Kidney glomerular epithelial cell (primary cell): ENCODE measurements around the gene KCNC2.
"Not testable (repeated sequence)": the region's sequence is repeated elsewhere in the genome, so short reads cannot be mapped to it uniquely, and the experiment has no call there.

ENCODE experiments used
- DNase-seq: peaks from one replicate; lab custom pipeline; 2025; lab: John Stamatoyannopoulos, UW

KCNC2 gene

GRCh38 chr12:75209812-75210138 lies at the start of gene KCNC2:
Gene KCNC2 (minus strand): TSS chr12:75209839.
- DNase-seq: no peak

- DNase-seq: no peak
Measured at GRCh38 chr12:75259143-75259542, 49.5 kb upstream of the KCNC2 start.

GRCh38 chr12:75257510-75257909 lies 47.9 kb upstream of the KCNC2 start:
- no peak for DNase-seq

- no peak for DNase-seq
Measured at GRCh38 chr12:75245108-75245507, 35.5 kb upstream of the KCNC2 start.

- DNase-seq: no peak
Measured at GRCh38 chr12:75239987-75240386, 30.3 kb upstream of the KCNC2 start.

- DNase-seq: no peak
Measured at GRCh38 chr12:75236206-75236605, 26.6 kb upstream of the KCNC2 start.

GRCh38 chr12:75227132-75227531 lies 17.5 kb upstream of the KCNC2 start:
- no peak for DNase-seq

- no peak for DNase-seq
Measured at GRCh38 chr12:75212072-75212471, 2.4 kb upstream of the KCNC2 start.

- DNase-seq: peak; percentile 8
Measured at GRCh38 chr12:75208856-75209811, 505 bp downstream of the KCNC2 start.

GRCh38 chr12:75207338-75208083 lies 2.1 kb downstream of the KCNC2 start:
- no peak for DNase-seq

GRCh38 chr12:75205558-75205957 lies 4.1 kb downstream of the KCNC2 start:
- DNase-seq: no peak

GRCh38 chr12:75196865-75197264 lies 12.8 kb downstream of the KCNC2 start:
- peak; percentile 29 for DNase-seq

GRCh38 chr12:75196408-75196807 lies 13.2 kb downstream of the KCNC2 start:
- DNase-seq: no peak

GRCh38 chr12:75194250-75194649 lies 15.4 kb downstream of the KCNC2 start:
- no peak for DNase-seq

- no peak for DNase-seq
Measured at GRCh38 chr12:75192196-75192595, 17.4 kb downstream of the KCNC2 start.

- no peak for DNase-seq
Measured at GRCh38 chr12:75190846-75191245, 18.8 kb downstream of the KCNC2 start.

- not testable (repeated sequence) for DNase-seq
Measured at GRCh38 chr12:75185881-75186280, 23.8 kb downstream of the KCNC2 start.

GRCh38 chr12:75184516-75184915 lies 25.1 kb downstream of the KCNC2 start:
- DNase-seq: no peak

- no peak for DNase-seq
Measured at GRCh38 chr12:75183967-75184366, 25.7 kb downstream of the KCNC2 start.

GRCh38 chr12:75177997-75178396 lies 31.6 kb downstream of the KCNC2 start:
- peak; percentile 79 for DNase-seq

- no peak for DNase-seq
Measured at GRCh38 chr12:75172611-75173010, 37.0 kb downstream of the KCNC2 start.

- no peak for DNase-seq
Measured at GRCh38 chr12:75170640-75171185, 38.9 kb downstream of the KCNC2 start.

GRCh38 chr12:75162845-75163244 lies 46.8 kb downstream of the KCNC2 start:
- no peak for DNase-seq
